HG03469 (cell line): ENCODE data around the gene PDCD5.

Experiments
- ATAC-seq: cut with Tn5 transposase; IDR thresholded peaks from one replicate; pipeline ENCODE4 v1.9.1; 2021; ENCODE audit warnings: mild to moderate bottlenecking, moderate library complexity, moderate number of reproducible peaks; ENCODE audit not compliant: unreplicated experiment

PDCD5 gene

DNA sequence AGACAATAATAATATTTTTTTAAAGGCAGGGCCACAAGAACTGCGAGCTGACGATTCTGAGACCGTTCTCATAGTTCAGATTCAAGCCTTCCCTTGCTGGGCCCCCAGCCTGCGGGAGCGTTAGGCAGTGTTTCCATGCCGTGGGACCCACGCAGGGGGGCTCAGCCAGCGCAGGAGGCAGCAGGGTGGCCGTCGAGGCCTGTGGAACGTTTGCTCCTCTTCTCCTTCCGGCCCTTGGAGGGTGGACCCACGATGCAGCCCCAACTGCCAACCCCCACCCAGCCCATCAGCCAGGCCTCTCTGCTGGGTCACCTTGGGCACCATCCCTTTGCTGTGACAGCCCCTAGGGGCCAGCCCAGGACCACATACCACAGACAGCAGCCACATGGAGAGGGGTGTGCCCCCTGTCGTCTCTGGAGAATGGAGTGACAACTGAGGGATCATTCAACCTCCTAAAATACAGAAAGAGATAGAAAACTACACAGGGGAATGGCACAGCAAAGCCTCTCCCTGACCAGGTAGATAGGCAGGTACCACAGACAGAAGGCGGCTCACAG, 46.8 kb downstream of the PDCD5 start:
- ATAC-seq: no peak

DNA sequence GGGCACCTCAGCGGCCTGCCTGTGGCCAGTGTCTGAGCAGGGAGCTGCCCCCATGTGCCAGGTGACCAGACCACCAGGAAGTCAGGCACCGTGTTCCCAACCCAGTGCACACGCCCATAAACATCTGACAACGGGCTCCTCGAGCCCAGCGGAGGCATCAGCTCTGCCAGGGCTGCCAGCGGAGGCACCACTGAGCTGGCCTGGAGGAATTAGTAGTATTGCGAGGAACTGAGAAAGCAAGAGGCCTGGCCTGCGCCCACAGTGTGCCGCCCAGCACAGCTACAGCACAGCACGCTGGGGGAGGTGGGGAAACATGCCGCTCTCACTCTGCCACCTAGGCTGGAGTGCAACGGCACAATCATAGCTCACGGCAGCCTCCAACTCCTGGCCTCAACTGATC, 49.3 kb downstream of the PDCD5 start:
- no peak for ATAC-seq

DNA sequence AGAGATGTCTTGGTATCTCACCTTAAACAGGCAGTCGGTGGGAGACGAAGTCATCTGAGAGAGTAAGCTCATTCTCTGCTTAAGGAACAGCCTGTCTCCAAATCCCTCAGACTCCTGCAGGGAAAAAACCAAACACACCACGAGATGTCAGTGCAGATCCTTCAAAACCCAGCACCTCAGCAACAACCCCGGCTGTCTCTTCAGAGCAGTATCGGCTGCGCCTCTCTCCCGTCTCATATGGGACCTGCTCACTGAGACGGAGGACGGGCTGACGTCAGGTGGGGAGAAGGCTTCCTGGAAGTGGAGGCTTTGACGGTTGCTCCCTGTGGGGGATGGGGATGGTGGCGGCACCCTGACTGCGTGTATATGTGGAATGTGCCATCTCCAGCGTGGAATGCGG, 50.4 kb downstream of the PDCD5 start:
- no peak for ATAC-seq
